Stimulated activated CD4-positive, alpha-beta T cell treated with anti-CD3 and anti-CD28 coated beads, Interleukin-12 subunit alpha, Interleukin-12 subunit beta, amount 100 ng/mL, for 48 hours (primary cell): ENCODE results near the gene PALLD.

Experiments used
- DNase-seq, 3 donors: peaks; one replicate each; pipeline ENCODE4 v3.0.0-alpha.2; 2020; ENCODE audit warnings: low read depth in 2 of 3, low spot score in 1 of 3

PALLD gene

GRCh38 chr4:168811786-168812651, 315.2 kb downstream of the PALLD start:
- no peak for DNase-seq

GRCh38 chr4:168812806-168813205, 316.0 kb downstream of the PALLD start:
- no peak for DNase-seq

GRCh38 chr4:168813890-168814289, 317.0 kb downstream of the PALLD start:
- no peak for DNase-seq

- no peak for DNase-seq
Observed at GRCh38 chr4:168815379-168816345, 318.8 kb downstream of the PALLD start.

GRCh38 chr4:168817370-168817769, 320.5 kb downstream of the PALLD start:
- no peak for DNase-seq

- no peak for DNase-seq
Observed at GRCh38 chr4:168822481-168822880, 325.6 kb downstream of the PALLD start.

GRCh38 chr4:168825975-168826374, 329.1 kb downstream of the PALLD start:
- DNase-seq: no peak

GRCh38 chr4:168826620-168827019, 329.8 kb downstream of the PALLD start:
- DNase-seq: no peak

GRCh38 chr4:168830777-168831512, 334.1 kb downstream of the PALLD start:
- no peak for DNase-seq

GRCh38 chr4:168831585-168831918, 334.7 kb downstream of the PALLD start:
- no peak for DNase-seq

- DNase-seq: peak; percentile 33 to 54 (median 44)
Observed at GRCh38 chr4:168831919-168832762, 335.3 kb downstream of the PALLD start.

- DNase-seq: no peak
Observed at GRCh38 chr4:168832763-168833575, 336.1 kb downstream of the PALLD start.

- DNase-seq: no peak
Observed at GRCh38 chr4:168833881-168834280, 337.0 kb downstream of the PALLD start.

GRCh38 chr4:168835880-168836454, 339.1 kb downstream of the PALLD start:
- DNase-seq: no peak

GRCh38 chr4:168836490-168836889, 339.6 kb downstream of the PALLD start:
- DNase-seq: no peak

GRCh38 chr4:168837922-168838321, 341.1 kb downstream of the PALLD start:
- no peak for DNase-seq

- no peak for DNase-seq
Observed at GRCh38 chr4:168839758-168840391, 343.0 kb downstream of the PALLD start.

GRCh38 chr4:168840392-168840763, 343.5 kb downstream of the PALLD start:
- no peak for DNase-seq
